Kidney epithelial cell (primary cell): ENCODE results near the gene MIPEP. TPM values are rescaled to one million over a fixed set of nuclear protein-coding genes. Genes with fewer than 3 reads are reported as not detected.

Experiments used
- DNase-seq: peaks from one replicate; pipeline ENCODE4 v3.0.0-alpha.2; 2010; ENCODE audit warnings: low read depth
- H3K27me3 ChIP-seq: 2 replicates; pipeline ENCODE4 v1.6.0; 2011; ENCODE audit warnings: low read length; ENCODE audit not compliant: control insufficient read depth, insufficient read depth
- H3K36me3 ChIP-seq: 2 replicates; pipeline ENCODE4 v1.5.1; 2011; ENCODE audit warnings: low read length; ENCODE audit not compliant: control insufficient read depth, insufficient read depth
- H3K4me3 ChIP-seq: 2 replicates; pipeline ENCODE4 v1.5.1; 2011; ENCODE audit warnings: low read depth, mild to moderate bottlenecking, control low read depth, low read length
- CTCF ChIP-seq: IDR thresholded peaks from 2 replicates; pipeline ENCODE4 v1.5.1; 2011; ENCODE audit warnings: mild to moderate bottlenecking, moderate library complexity, low read length, control low read depth, inconsistent platforms; ENCODE audit not compliant: insufficient read depth, poor library complexity, severe bottlenecking
- total RNA-seq: library from RNA; depleted of rRNA; stranded (reverse); fragments of >200 nt; gene quantifications from 2 replicates; pipeline ENCODE4 v1.2.3, GENCODE V29; 2015

Gene MIPEP
- total RNA-seq, 1 donor from 2014 or later = 25.6 TPM

- H3K27me3 ChIP-seq = no peaks in the 10 kb centered on the region
- H3K4me3 ChIP-seq = no peak overlapping the region
- H3K36me3 ChIP-seq = no peaks in the 10 kb centered on the region
- no peak for DNase-seq
- TF ChIP-seq CTCF = no peak
These were observed 201.6 kb downstream of the MIPEP start for GRCh38 chr13:23687614-23688013.

- TF ChIP-seq CTCF = no peak
- Histone ChIP-seq H3K27me3 (no peaks in the 10 kb centered on the region), H3K4me3 (no peak overlapping the region), H3K36me3 (no peaks in the 10 kb centered on the region)
- no peak for DNase-seq
These were observed 202.3 kb downstream of the MIPEP start for GRCh38 chr13:23686948-23687347.

GRCh38 chr13:23685416-23685815 lies 203.8 kb downstream of the MIPEP start:
- TF ChIP-seq CTCF = no peak
- DNase-seq = no peak
- no peaks in the 10 kb centered on the region for H3K36me3 ChIP-seq
- H3K27me3 ChIP-seq = no peaks in the 10 kb centered on the region
- no peak overlapping the region for H3K4me3 ChIP-seq

- Histone ChIP-seq H3K4me3 (no peak overlapping the region), H3K36me3 (no peaks in the 10 kb centered on the region), H3K27me3 (no peaks in the 10 kb centered on the region)
- TF ChIP-seq CTCF = no peak
- no peak for DNase-seq
These were observed 204.6 kb downstream of the MIPEP start for GRCh38 chr13:23684647-23685046.

- Histone ChIP-seq H3K27me3 (no peaks in the 10 kb centered on the region), H3K4me3 (no peak overlapping the region), H3K36me3 (no peaks in the 10 kb centered on the region)
- no peak for TF ChIP-seq CTCF
- DNase-seq = no peak
These were observed 206.1 kb downstream of the MIPEP start for GRCh38 chr13:23683084-23683483.

GRCh38 chr13:23680845-23681669 lies 208.1 kb downstream of the MIPEP start:
- H3K36me3 ChIP-seq = no peaks in the 10 kb centered on the region
- no peaks in the 10 kb centered on the region for H3K27me3 ChIP-seq
- H3K4me3 ChIP-seq = no peak overlapping the region
- peak; percentile 65 for DNase-seq
- TF ChIP-seq CTCF = no peak
